Activated B cell treated with CpG ODN at 0.5 μM for 24 hours (primary cell): ENCODE measurements around the gene CHRNA9. TPM values are rescaled to one million over a fixed set of nuclear protein-coding genes. Genes with fewer than 3 reads are reported as not detected.
"Not testable (repeated sequence)": the region's sequence is repeated elsewhere in the genome, so short reads cannot be mapped to it uniquely, and the experiment has no call there.

Experiments used
- ATAC-seq: fragments of 200-7000 bp; cut with Tn5 transposase; one replicate; pipeline ENCODE4 v1.10.0; 2021; ENCODE audit warnings: low read depth, mild to moderate bottlenecking, moderate library complexity
- CTCF ChIA-PET: fragments of 350-600 bp; sonication (Branson Sonifier 250); formaldehyde crosslinking; loops from one replicate; lab custom pipeline; 2021; ENCODE audit warnings: antibody characterized with exemption; lab: Charles Lee
- POLR2A ChIA-PET: fragments of 350-600 bp; sonication (Branson Sonifier 250); formaldehyde crosslinking; loops from one replicate; lab custom pipeline; 2021; ENCODE audit warnings: antibody characterized with exemption; lab: Charles Lee
- DNase-seq: peaks from one replicate; pipeline ENCODE4 v3.0.0; 2022
- H3K27ac Mint-ChIP-seq: one replicate; pipeline ENCODE4 v1.8.0; 2020; ENCODE audit warnings: mixed read lengths
- H3K27me3 Mint-ChIP-seq: one replicate; pipeline ENCODE4 v1.8.0; 2021; ENCODE audit warnings: mixed read lengths
- H3K36me3 Mint-ChIP-seq: one replicate; pipeline ENCODE4 v1.8.0; 2021; ENCODE audit warnings: low read depth, mixed read lengths
- H3K4me1 Mint-ChIP-seq: one replicate; pipeline ENCODE4 v1.8.0; 2021; ENCODE audit warnings: mixed read lengths
- H3K4me3 Mint-ChIP-seq: one replicate; pipeline ENCODE4 v1.8.0; 2020; ENCODE audit warnings: mild to moderate bottlenecking, mixed read lengths
- H3K9me3 Mint-ChIP-seq: one replicate; pipeline ENCODE4 v1.8.0; 2020; ENCODE audit warnings: mixed read lengths
- CTCF ChIP-seq: fragments of 200-600 bp; IDR thresholded peaks from one replicate; pipeline ENCODE4 v1.8.0; 2022; ENCODE audit warnings: antibody characterized with exemption, mild to moderate bottlenecking
- intact Hi-C: fragments of 100-400 bp; cut with micrococcal nuclease; formaldehyde crosslinking; loops from one replicate; pipeline ENCODE4 v1.15.1; 2024
- total RNA-seq: library from RNA; stranded (reverse); gene quantifications from 2 replicates; pipeline ENCODE4 v1.2.3, GENCODE V29; 2022

CHRNA9 gene
- 0.16 TPM in 1 of 2 replicates, not detected in the other for total RNA-seq

GRCh38 chr4:40334591-40335524 is at the start of gene CHRNA9:
CHRNA9 (plus strand) TSS chr4:40335333; CDS start chr4:40335468, 135 bp downstream.
- CTCF ChIA-PET = interaction anchor here (1.1 kb wide), 1 partner anchor 9 kb away, joined by 4 read pairs; no protein-coding TSS in a partner anchor
- H3K27me3 Mint-ChIP-seq = peaks cover 5% of the 10 kb centered on the region
- no peak for DNase-seq

GRCh38 chr4:40285692-40286091 is 49.4 kb upstream of the CHRNA9 start:
- no peaks in the 10 kb centered on the region for H3K36me3 Mint-ChIP-seq
- peak overlapping the region; percentile 35 for H3K27ac Mint-ChIP-seq
- no peak for ATAC-seq
- no peak overlapping the region for H3K4me3 Mint-ChIP-seq
- POLR2A ChIA-PET = no interaction called here
- no peak for DNase-seq
- CTCF ChIA-PET = no interaction called here
- H3K9me3 Mint-ChIP-seq = peaks cover 5% of the 10 kb centered on the region
- no peaks in the 10 kb centered on the region for H3K27me3 Mint-ChIP-seq
- no peak for TF ChIP-seq CTCF
- peaks cover 71% of the 10 kb centered on the region for H3K4me1 Mint-ChIP-seq
- intact Hi-C loops = loop anchor here (5.0 kb wide), 1 partner anchor 33 kb away; no protein-coding TSS in a partner anchor

More at GRCh38 chr4:40334591-40335524, at the start of gene CHRNA9:
- Mint-ChIP-seq H3K27ac (no peak within 1 kb of the TSS), H3K36me3 (no peaks in the 10 kb centered on the region), H3K9me3 (no peaks in the 10 kb centered on the region), H3K4me3 (no peak within 1 kb of the TSS), H3K4me1 (no peaks in the 10 kb centered on the region)
- POLR2A ChIA-PET = interaction anchor here (0.6 kb wide), 1 partner anchor 321 kb away, joined by 5 read pairs; no protein-coding TSS in a partner anchor
- TF ChIP-seq CTCF = no peak
- intact Hi-C loops = no loop called here
- ATAC-seq = no peak

GRCh38 chr4:40288566-40288965 is 46.6 kb upstream of the CHRNA9 start:
- no peaks in the 10 kb centered on the region for H3K36me3 Mint-ChIP-seq
- TF ChIP-seq CTCF = no peak
- ATAC-seq (peak; percentile 68), DNase-seq (no peak)
- intact Hi-C loops = loop anchor here (2.0 to 5.0 kb wide), 2 partner anchors 14 to 36 kb away; no protein-coding TSS in a partner anchor
- no peaks in the 10 kb centered on the region for H3K9me3 Mint-ChIP-seq
- CTCF ChIA-PET = interaction anchor here (0.6 to 1.4 kb wide), 3 partner anchors 14 to 24 kb away, joined by 3 to 5 read pairs (median 4); no protein-coding TSS in a partner anchor
- peak overlapping the region; percentile 85 for H3K27ac Mint-ChIP-seq
- peaks cover 85% of the 10 kb centered on the region for H3K4me1 Mint-ChIP-seq
- POLR2A ChIA-PET = interaction anchor here (0.7 to 2.7 kb wide), 8 partner anchors 13 to 98 kb away, joined by 3 to 14 read pairs (median 5); no protein-coding TSS in a partner anchor
- H3K27me3 Mint-ChIP-seq = no peaks in the 10 kb centered on the region
- H3K4me3 Mint-ChIP-seq = no peak overlapping the region

- no peaks in the 10 kb centered on the region for H3K36me3 Mint-ChIP-seq
- DNase-seq (no peak), ATAC-seq (peak; percentile 70)
- H3K4me3 Mint-ChIP-seq = peak overlapping the region; percentile 33
- CTCF ChIA-PET = interaction anchor here (1.3 to 1.4 kb wide), 2 partner anchors 15 to 20 kb away, joined by 3 to 5 read pairs; no protein-coding TSS in a partner anchor
- POLR2A ChIA-PET = interaction anchor here (0.6 to 2.7 kb wide), 12 partner anchors 12 to 309 kb away, joined by 3 to 14 read pairs (median 5); no protein-coding TSS in a partner anchor
- intact Hi-C loops = loop anchor here (1.0 to 5.0 kb wide), 4 partner anchors 12 to 37 kb away; no protein-coding TSS in a partner anchor
- no peak for TF ChIP-seq CTCF
- peak overlapping the region; percentile 85 for H3K27ac Mint-ChIP-seq
- H3K9me3 Mint-ChIP-seq = no peaks in the 10 kb centered on the region
- no peaks in the 10 kb centered on the region for H3K27me3 Mint-ChIP-seq
- peaks cover 77% of the 10 kb centered on the region for H3K4me1 Mint-ChIP-seq
Observed at GRCh38 chr4:40289366-40290188, 45.6 kb upstream of the CHRNA9 start.

GRCh38 chr4:40290611-40291186 is 44.4 kb upstream of the CHRNA9 start:
- intact Hi-C loops, H3K9me3 Mint-ChIP-seq, DNase-seq, H3K4me3 Mint-ChIP-seq, ATAC-seq, H3K27me3 Mint-ChIP-seq, H3K36me3 Mint-ChIP-seq: not testable (repeated sequence)
- ChIA-PET CTCF (interaction anchor here (1.3 kb wide), 1 partner anchor 16 kb away, joined by 3 read pairs; no protein-coding TSS in a partner anchor), POLR2A (interaction anchor here (0.6 to 2.7 kb wide), 9 partner anchors 11 to 202 kb away, joined by 3 to 14 read pairs (median 5); no protein-coding TSS in a partner anchor)
- Mint-ChIP-seq H3K4me1 (peaks cover 72% of the 10 kb centered on the region), H3K27ac (peak overlapping the region; percentile 85)
